GM23338 (cell line): ENCODE results near the gene ANKUB1. TPM values are rescaled to one million over a fixed set of nuclear protein-coding genes. Genes with fewer than 3 reads are reported as not detected.

Experiments used
- ATAC-seq: fragments of 200-7000 bp; cut with Tn5 transposase; 3 replicates; pipeline ENCODE4 v1.9.1; 2020
- DNase-seq: peaks from one replicate; pipeline ENCODE4 v3.0.0-alpha.2; 2015; ENCODE audit warnings: low spot score
- H2AFZ ChIP-seq: fragments of 200-600 bp; sonication (generic); 2 replicates; pipeline ENCODE4 v1.8.0; 2016; ENCODE audit warnings: antibody characterized with exemption, mild to moderate bottlenecking, moderate library complexity
- H3F3A ChIP-seq: fragments of 200-600 bp; sonication (generic); replicated peaks from 2 replicates; pipeline ENCODE4 v1.8.0; 2017; ENCODE audit warnings: antibody characterized with exemption, mixed run types, low read depth
- H3K27ac ChIP-seq: fragments of 200-600 bp; sonication (generic); 2 replicates; pipeline ENCODE4 v1.6.1; 2016; ENCODE audit warnings: low read depth
- H3K27me3 ChIP-seq: fragments of 200-600 bp; sonication (generic); 2 replicates; pipeline ENCODE4 v1.8.0; 2016; ENCODE audit warnings: mild to moderate bottlenecking, mixed run types, moderate library complexity; ENCODE audit not compliant: insufficient read depth
- H3K36me3 ChIP-seq: fragments of 200-600 bp; sonication (generic); 2 replicates; pipeline ENCODE4 v1.8.0; 2016; ENCODE audit warnings: mild to moderate bottlenecking; ENCODE audit not compliant: insufficient read depth
- H3K4me1 ChIP-seq: fragments of 200-600 bp; sonication (generic); 2 replicates; pipeline ENCODE4 v1.8.0; 2016; ENCODE audit warnings: mild to moderate bottlenecking, moderate library complexity; ENCODE audit not compliant: insufficient read depth
- H3K4me2 ChIP-seq: fragments of 200-600 bp; sonication (generic); 2 replicates; pipeline ENCODE4 v1.7.1; 2017; ENCODE audit warnings: mixed run types
- H3K4me3 ChIP-seq: fragments of 200-600 bp; sonication (generic); 2 replicates; pipeline ENCODE4 v1.6.1; 2016; ENCODE audit warnings: mixed run types
- H3K79me2 ChIP-seq: fragments of 200-600 bp; sonication (generic); replicated peaks from 2 replicates; pipeline ENCODE4 v1.8.0; 2017; ENCODE audit warnings: mild to moderate bottlenecking; ENCODE audit not compliant: insufficient read depth
- H3K9me2 ChIP-seq: fragments of 200-600 bp; sonication (generic); 2 replicates; pipeline ENCODE4 v1.8.0; 2017; ENCODE audit not compliant: insufficient read depth
- H4K20me1 ChIP-seq: fragments of 200-600 bp; sonication (generic); replicated peaks from 2 replicates; pipeline ENCODE4 v1.8.0; 2017; ENCODE audit warnings: mild to moderate bottlenecking; ENCODE audit not compliant: insufficient read depth
- H3K27ac Mint-ChIP-seq: 2 replicates; pipeline ENCODE4 v1.8.0; 2020; ENCODE audit warnings: inconsistent platforms, mild to moderate bottlenecking, moderate library complexity, mixed read lengths
- H3K27me3 Mint-ChIP-seq: 3 replicates; pipeline ENCODE4 v1.8.0; 2022; ENCODE audit warnings: low read depth, mild to moderate bottlenecking, moderate library complexity, mixed read lengths, inconsistent platforms; ENCODE audit not compliant: insufficient read depth, poor library complexity
- H3K36me3 Mint-ChIP-seq: 3 replicates; pipeline ENCODE4 v1.8.0; 2021; ENCODE audit warnings: low read depth, mild to moderate bottlenecking, inconsistent platforms, moderate library complexity, mixed read lengths
- H3K4me1 Mint-ChIP-seq: 3 replicates; pipeline ENCODE4 v1.8.0; 2020; ENCODE audit warnings: mild to moderate bottlenecking, inconsistent platforms, mixed read lengths
- H3K4me3 Mint-ChIP-seq: 3 replicates; pipeline ENCODE4 v1.8.0; 2021; ENCODE audit warnings: moderate library complexity, mild to moderate bottlenecking, inconsistent platforms, mixed read lengths
- H3K9me3 Mint-ChIP-seq: 3 replicates; pipeline ENCODE4 v1.8.0; 2020; ENCODE audit warnings: moderate library complexity, mild to moderate bottlenecking, inconsistent platforms, mixed read lengths
- CREB1 ChIP-seq: fragments of 250-450 bp; sonication (Bioruptor Pico); IDR thresholded peaks from 2 replicates; pipeline ENCODE4 v1.5.0; 2020; ENCODE audit warnings: low read depth, mild to moderate bottlenecking, moderate library complexity
- ETS1 ChIP-seq: IDR thresholded peaks from 2 replicates; pipeline ENCODE4 v1.6.1; 2016; ENCODE audit warnings: antibody characterized with exemption
- JUNB ChIP-seq: IDR thresholded peaks from one replicate; pipeline ENCODE4 v1.6.1; 2016; ENCODE audit warnings: antibody characterized with exemption; ENCODE audit not compliant: unreplicated experiment
- NANOG ChIP-seq: IDR thresholded peaks from 2 replicates; pipeline ENCODE4 v1.6.1; 2016; ENCODE audit warnings: antibody characterized with exemption, borderline replicate concordance
- REST ChIP-seq: IDR thresholded peaks from one replicate; pipeline ENCODE4 v1.6.1; 2018; ENCODE audit warnings: antibody characterized with exemption; ENCODE audit not compliant: unreplicated experiment
- ZNF114 ChIP-seq: fragments of 250-450 bp; sonication (Bioruptor Pico); IDR thresholded peaks from 2 replicates; pipeline ENCODE4 v1.5.0; 2020; ENCODE audit warnings: mild to moderate bottlenecking, moderate library complexity
- ZNF462 ChIP-seq: fragments of 250-450 bp; sonication (Bioruptor Pico); IDR thresholded peaks from 2 replicates; pipeline ENCODE4 v1.5.0; 2020; ENCODE audit warnings: mild to moderate bottlenecking, moderate library complexity
- polyA plus RNA-seq: library from polyadenylated mRNA; unstranded; fragments of >200 nt; fragmentation: Nextera tagmentation; extraction: Ambion mirVana; gene quantifications from 2 replicates; pipeline ENCODE4 v1.2.1, GENCODE V29; 2016
- total RNA-seq: library from RNA; depleted of rRNA; stranded (reverse); fragments of >200 nt; shearing (Covaris generic); gene quantifications from 2 replicates; pipeline ENCODE4 v1.2.3, GENCODE V29; 2014

The ANKUB1 gene
- total and polyA plus RNA-seq, 2 experiments from 2014 or later, result not detected

GRCh38 chr3:149796026-149796425 is 3.7 kb upstream of the ANKUB1 start:
- H3K27ac ChIP-seq, result no peak overlapping the region
- no peaks in the 10 kb centered on the region for H3F3A ChIP-seq
- DNase-seq (no peak), ATAC-seq (no peak)
- no peaks in the 10 kb centered on the region for H3K79me2 ChIP-seq
- H3K4me3 Mint-ChIP-seq, result no peak overlapping the region
- H3K4me1 Mint-ChIP-seq, result no peaks in the 10 kb centered on the region
- no peak for TF ChIP-seq CREB1 (CRISPR knock-in tag)
- TF ChIP-seq NANOG, result no peak
- TF ChIP-seq JUNB, result no peak
- no peak for TF ChIP-seq ZNF462 (CRISPR knock-in tag)
- no peak for TF ChIP-seq ZNF114 (CRISPR knock-in tag)
- no peak for TF ChIP-seq REST
- no peak for TF ChIP-seq ETS1
- no peak overlapping the region for H3K4me2 ChIP-seq
- no peaks in the 10 kb centered on the region for H3K4me1 ChIP-seq
- H2AFZ ChIP-seq, result no peak overlapping the region
- peaks cover 2% of the 10 kb centered on the region for H3K27me3 Mint-ChIP-seq
- H3K36me3 Mint-ChIP-seq, result no peaks in the 10 kb centered on the region
- H3K27me3 ChIP-seq, result no peaks in the 10 kb centered on the region
- no peaks in the 10 kb centered on the region for H3K36me3 ChIP-seq
- no peaks in the 10 kb centered on the region for H3K9me3 Mint-ChIP-seq
- H4K20me1 ChIP-seq, result no peaks in the 10 kb centered on the region
- H3K9me2 ChIP-seq, result no peaks in the 10 kb centered on the region
- H3K4me3 ChIP-seq, result no peak overlapping the region
- H3K27ac Mint-ChIP-seq, result no peak overlapping the region
